Activated CD8-positive, alpha-beta memory T cell treated with anti-CD3 and anti-CD28 coated beads, Interleukin-2, amount 50 U/mL, for 1 hour (primary cell): ENCODE data around the gene SDC4.

ENCODE experiments used
- DNase-seq: peaks from one replicate; pipeline ENCODE4 v3.0.0-alpha.2; 2020; ENCODE audit errors: extremely low read depth

SDC4 gene

DNA sequence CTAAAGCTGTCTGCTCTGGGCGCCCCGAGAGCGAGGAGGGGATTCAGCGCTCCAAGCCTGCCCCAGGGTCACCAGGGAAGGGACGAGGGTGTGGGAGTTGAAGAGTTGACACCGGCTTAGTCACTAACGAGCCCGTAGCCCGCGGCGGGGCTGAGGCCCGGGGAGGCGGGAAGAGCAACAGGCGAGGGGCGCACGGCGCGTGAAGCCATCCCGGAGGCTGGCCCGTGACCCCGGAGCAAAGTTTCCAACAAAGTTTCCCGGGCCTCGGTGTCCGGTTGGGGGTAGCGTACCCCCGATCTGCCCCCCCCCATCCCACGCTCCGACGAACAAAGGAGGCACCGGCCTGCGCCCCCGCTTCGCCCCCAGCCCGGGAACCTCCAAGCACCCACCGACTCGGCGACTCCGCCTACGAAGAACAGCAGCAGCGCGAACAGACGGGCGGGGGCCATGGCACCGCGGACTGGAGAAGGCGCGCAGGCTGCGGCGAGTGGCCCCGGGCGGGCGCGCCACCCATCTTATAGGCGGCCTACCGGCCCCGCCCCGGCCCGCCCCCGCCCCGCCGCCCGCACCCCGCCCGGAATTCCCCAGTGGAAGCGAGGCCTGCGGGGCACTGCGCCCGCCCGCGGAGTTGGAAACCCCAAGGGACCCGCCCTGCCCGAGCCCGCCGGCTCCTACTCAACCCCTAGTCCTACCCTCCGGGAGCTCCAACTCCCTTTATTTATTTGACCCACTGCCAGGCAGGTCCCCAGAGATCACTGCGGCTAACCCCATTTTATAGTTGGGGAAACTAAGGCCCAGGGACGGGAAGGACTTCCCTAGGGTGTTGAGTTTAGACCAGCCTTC lies at the start of gene SDC4:
SDC4 (minus strand) TSS at position 489 of the 843 bp plus-strand sequence; CDS start at position 449, 40 bp downstream.
- no peak for DNase-seq

- DNase-seq: no peak
Measured at GRCh38 chr20:45395114-45395415, 46.8 kb upstream of the SDC4 start.

DNA sequence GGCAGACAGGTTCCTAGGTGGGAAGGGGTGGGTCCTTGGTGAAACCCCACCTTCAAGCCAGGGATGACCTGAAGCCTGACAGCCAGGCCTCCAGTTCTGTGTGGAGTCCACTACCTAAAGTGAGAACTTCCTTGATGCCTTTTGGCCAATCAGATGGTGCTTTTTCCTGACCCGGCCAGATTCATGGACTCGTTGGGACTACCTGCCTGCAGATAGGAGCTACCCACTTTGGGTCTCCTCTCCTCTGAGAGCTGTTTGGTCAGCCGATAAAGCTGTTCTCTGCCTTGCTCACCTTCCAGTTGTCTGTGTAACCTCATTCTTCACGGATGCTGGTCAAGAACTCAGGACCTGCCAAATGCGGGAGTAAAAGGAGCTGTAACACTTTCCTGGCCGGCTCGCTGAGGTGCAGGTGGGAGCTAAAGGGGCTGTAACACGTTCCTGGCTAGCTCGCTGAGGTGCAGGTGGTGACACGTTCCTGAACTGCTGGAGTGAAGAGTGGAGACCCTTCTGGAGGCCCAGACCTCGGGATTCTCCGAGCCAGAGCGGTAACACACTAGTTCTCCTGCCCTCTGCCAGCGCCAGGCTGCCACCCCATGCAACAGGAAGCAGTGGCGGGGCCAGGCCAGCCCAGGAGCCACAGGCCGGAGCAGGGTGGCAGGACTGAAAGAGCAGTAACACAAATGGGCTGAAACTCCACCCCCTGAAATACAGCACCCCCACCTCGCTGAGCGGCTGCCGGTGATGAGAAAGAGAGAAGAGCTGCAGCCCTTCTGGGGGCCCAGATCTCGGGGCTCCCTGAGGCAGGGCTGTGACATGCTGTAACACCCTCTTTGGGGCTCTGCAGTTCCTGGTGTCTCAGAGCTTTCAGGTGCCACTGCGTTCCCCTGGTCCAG lies 46.2 kb upstream of the SDC4 start:
- DNase-seq: no peak

- no peak for DNase-seq
Measured at GRCh38 chr20:45392733-45393132, 44.5 kb upstream of the SDC4 start.

DNA sequence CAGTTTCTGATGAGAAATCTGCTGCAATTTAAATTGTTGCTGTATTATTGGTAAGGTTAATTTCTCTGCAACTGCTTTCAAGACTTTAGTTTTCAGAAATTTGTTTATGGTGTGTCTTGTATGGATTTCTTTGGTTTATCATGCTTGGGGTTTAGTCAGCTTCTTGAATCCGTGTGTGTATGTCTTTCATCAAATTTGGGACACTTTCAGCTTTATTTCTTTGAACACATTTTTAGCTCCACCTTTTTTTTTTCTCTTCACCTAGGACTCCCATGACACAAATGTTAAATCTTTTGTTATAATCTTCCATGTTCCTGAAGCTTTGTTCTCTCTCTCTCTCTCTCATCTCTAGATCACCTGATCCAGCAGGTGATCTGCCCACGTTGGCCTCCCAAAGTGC lies 43.3 kb upstream of the SDC4 start:
- DNase-seq: no peak

GRCh38 chr20:45390931-45391330 lies 42.7 kb upstream of the SDC4 start:
- no peak for DNase-seq

- no peak for DNase-seq
Measured at GRCh38 chr20:45387274-45387673, 39.0 kb upstream of the SDC4 start.

DNA sequence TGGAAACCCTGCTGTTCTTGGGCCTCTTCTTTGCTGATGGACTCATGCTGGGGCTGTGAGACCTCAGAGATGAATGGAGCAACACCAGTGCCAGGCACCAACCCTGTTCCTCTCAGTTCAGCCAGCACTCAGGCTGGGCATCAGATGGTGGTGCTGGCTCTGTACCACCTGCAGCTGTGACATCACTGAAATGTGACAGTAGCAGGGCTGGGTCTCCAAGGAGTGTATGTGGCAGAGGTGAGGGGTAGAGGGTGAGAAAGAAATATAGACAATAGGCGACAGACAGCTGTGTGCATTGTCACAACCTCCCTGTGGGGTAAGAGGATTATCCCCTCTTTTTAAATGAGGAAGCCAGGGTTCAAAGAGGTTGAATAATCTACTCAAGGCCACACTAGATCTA lies 30.0 kb upstream of the SDC4 start, which contains the start of gene TP53TG5:
TP53TG5 (minus strand) TSS at position 135 of the 400 bp plus-strand sequence; CDS start at position 46, 89 bp downstream.
- no peak for DNase-seq

DNA sequence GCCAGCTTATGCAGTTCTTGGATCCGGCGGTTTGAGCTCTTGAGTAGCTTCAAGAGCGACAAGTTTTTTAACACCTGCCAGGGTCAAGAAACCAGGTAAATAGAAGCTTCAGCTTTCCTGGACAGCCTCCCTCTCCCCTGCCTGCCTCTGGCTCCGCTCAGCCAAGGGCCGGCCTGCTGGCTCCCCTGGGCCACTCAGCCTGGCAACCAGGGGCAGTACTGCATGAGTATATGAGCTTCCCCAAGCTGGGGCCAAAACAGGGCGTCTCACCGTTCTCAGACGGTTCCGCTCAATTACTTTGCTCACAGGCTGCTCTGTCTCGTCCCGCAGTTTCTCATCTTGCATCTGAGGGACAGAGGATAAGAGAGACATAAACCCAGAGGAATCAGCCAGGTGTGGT lies 29.0 kb upstream of the SDC4 start:
- no peak for DNase-seq

DNA sequence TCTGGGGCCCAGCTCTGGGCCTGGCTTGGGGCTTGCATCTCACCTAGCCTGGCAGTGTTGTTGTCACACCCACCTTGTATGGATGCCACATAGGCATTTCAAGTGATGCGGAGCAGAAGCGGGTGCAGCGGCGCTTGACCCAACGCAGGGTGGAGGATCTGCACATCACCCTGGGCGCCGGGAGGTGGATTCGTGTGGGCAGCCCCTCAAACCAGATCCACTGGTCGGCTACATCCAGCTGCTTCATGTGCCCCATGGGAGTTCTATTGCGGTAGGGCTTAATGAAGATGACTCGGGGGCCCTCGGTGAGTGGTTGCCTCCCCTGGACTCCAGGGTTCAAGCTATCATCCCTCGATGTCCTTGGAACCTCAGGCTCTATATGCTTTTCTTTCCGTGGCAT lies 26.7 kb upstream of the SDC4 start:
- no peak for DNase-seq

DNA sequence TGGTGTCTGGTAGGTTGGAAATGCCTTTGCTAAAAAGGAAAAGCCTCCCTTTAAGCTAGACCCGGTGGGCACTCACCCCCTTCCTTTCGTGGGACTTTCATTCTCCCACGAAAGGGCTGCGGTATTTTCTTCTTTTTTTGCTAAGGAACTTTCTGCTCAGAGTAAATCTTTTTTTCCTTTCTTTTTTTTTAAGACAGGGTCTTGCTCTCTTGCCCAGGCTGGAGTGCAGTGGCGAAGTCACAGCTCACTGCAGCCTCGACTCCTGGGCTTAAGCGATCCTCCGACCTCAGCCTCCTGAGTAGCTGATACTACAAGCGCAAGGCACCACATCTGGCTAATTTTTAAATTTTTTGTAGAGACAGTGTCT lies 25.9 kb upstream of the SDC4 start:
- DNase-seq: no peak

DNA sequence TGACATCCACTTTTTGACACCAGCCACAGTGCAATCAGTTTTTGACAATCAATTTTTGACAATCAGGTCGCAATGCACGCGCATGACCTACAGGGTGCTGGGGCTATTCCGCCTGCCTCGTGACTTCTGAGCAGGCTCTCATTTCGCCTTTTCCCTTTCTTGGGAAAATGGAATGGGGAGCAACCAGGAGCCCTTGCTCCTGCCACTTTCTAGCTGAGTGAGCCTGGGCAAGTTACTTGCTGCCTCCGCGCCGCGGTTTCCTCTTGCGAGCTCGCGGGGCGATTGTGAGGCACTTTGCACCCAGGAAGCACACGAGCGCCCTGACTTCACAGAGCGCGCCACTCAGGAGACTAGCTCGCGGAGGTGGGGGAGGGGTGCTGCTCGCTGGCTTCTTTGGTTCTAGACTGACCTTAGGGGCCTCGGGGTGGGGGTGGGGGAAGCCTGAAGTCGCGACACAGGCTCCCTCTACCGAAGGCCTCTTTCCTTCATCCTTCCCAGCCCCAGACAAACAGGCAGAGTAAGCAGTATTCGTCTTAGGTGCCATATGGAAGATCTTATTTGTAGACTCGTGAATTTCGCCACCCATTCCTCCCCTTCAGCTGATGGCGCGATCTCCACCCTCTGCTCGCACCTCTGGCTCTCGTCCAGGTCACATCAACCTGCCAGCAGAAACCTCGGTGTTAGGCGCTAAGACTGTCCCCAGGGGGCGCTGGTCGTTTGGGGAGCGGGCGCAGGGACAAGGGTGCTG lies 25.3 kb upstream of the SDC4 start:
- DNase-seq: peak; percentile 78

GRCh38 chr20:45372646-45373352 lies 24.6 kb upstream of the SDC4 start:
- no peak for DNase-seq

GRCh38 chr20:45372241-45372640 lies 24.0 kb upstream of the SDC4 start:
- DNase-seq: no peak

DNA sequence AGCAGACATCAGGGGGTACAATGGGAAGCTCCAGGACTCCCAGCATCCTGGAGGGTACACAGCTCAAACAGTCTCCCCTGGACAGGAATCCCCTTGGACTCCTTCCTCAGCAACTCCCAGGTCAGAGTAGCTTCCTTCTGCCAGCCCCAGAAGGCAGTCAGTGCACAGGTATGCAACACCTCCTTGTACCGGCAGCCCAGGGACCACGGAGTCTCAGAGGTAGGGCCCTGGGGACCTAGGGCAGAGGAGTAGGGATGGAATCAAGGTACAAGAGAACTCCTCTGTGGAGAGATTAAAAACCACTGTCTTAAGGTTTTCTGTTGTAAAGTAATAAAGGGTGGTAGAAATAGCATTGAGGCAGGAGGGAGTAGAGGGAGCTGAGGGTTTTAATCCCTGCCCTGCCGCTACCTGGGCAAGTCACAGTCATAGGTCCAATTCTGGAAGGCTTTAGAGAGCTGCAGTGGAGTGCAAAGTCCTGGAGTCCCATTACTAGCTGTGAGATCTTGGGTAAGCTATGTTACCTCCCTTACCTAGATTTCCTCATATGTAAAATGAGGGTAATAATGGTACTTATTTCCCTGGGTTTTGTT lies 22.4 kb upstream of the SDC4 start:
- DNase-seq: no peak

DNA sequence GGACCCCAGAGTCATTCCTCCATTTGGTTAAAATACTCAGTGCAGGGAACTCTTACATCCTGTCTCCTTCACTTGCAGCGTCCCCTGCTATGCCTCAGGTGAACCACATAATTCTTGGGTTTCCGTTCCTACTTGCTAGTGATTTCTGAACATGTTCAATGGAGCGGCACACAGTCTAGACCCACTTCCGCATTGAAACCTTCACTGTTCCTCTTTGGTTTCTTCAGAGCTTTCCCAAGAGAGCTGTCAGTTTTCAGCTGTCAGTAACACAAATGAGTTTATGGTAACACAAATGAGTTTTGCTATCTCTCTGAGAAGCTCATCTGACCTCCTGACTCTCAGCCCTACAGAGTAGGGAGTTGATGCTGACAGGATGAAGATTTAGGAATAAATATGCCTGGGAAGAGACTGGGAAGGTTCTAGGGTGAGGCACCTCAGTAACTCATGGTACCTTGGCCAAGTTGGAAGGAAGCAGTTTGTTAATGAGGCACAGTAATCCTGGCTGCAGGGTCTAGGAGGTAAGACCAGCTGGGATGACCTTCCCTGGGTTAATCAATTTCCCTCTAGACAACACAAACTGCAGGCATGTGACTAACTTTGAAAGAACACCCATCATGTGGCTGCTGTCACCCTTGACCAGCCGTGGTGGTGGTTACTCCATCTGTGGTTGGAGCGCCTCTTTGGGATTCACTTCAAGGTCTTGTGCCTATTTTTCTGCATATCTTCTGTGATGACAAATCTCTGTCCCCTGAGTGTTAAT lies 20.2 kb upstream of the SDC4 start:
- no peak for DNase-seq

- DNase-seq: no peak
Measured at GRCh38 chr20:45367126-45367525, 18.9 kb upstream of the SDC4 start.

GRCh38 chr20:45366631-45367030 lies 18.4 kb upstream of the SDC4 start:
- DNase-seq: no peak

DNA sequence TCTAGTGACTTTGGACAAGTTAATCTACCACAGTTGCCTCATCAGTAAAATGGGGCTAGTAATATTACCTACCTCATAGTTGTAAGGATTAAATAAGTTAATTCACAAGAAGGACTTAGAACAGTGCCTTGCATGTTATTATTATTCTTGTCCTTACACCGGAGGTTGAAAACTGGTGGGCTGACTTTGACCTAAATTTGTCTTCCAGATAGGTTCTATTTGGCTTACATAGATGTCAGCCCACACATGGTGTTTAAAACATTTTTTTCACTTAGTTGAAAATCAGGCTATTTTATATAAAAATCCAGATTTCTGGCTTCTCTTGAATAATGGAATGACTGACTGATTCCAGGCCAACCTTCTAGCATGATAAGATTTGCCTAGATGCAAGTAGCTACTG lies 18.0 kb upstream of the SDC4 start:
- DNase-seq: no peak

- DNase-seq: no peak
Measured at GRCh38 chr20:45365444-45365970, 17.3 kb upstream of the SDC4 start.
